ENCODE measurements around the gene SELP.
"Not testable (repeated sequence)": the region's sequence is repeated elsewhere in the genome, so short reads cannot be mapped to it uniquely, and the experiment has no call there.

Gene SELP

GRCh38 chr1:169630006-169630405 is at the start of gene SELP:
SELP (minus strand) TSS chr1:169630124; CDS start chr1:169630074, 50 bp downstream.
- no peak for DNase-seq (ENCODE audit: low read depth)

GRCh38 chr1:169679692-169680091 is 49.8 kb upstream of the SELP start:
- DNase-seq (ENCODE audit: low read depth), result no peak

GRCh38 chr1:169676001-169676400 is 46.1 kb upstream of the SELP start:
- DNase-seq (ENCODE audit: low read depth), result peak; percentile 4

GRCh38 chr1:169670836-169671235 is 40.9 kb upstream of the SELP start:
- no peak for DNase-seq (ENCODE audit: low read depth)

GRCh38 chr1:169670244-169670643 is 40.3 kb upstream of the SELP start:
- not testable (repeated sequence) for DNase-seq (ENCODE audit: low read depth)

GRCh38 chr1:169667699-169668596 is 38.0 kb upstream of the SELP start:
- not testable (repeated sequence) for DNase-seq (ENCODE audit: low read depth)

- DNase-seq (ENCODE audit: low read depth), result not testable (repeated sequence)
These were observed 37.3 kb upstream of the SELP start for GRCh38 chr1:169667227-169667639.

GRCh38 chr1:169662680-169663079 is 32.8 kb upstream of the SELP start:
- not testable (repeated sequence) for DNase-seq (ENCODE audit: low read depth)

GRCh38 chr1:169661066-169661465 is 31.1 kb upstream of the SELP start:
- DNase-seq (ENCODE audit: low read depth), result not testable (repeated sequence)

GRCh38 chr1:169658777-169659176 is 28.9 kb upstream of the SELP start:
- DNase-seq (ENCODE audit: low read depth), result not testable (repeated sequence)

GRCh38 chr1:169653873-169654272 is 23.9 kb upstream of the SELP start:
- no peak for DNase-seq (ENCODE audit: low read depth)

- DNase-seq (ENCODE audit: low read depth), result no peak
These were observed 21.1 kb upstream of the SELP start for GRCh38 chr1:169651035-169651434.

- DNase-seq (ENCODE audit: low read depth), result no peak
These were observed 20.6 kb upstream of the SELP start for GRCh38 chr1:169650551-169650950.

GRCh38 chr1:169648709-169649108 is 18.8 kb upstream of the SELP start:
- DNase-seq (ENCODE audit: low read depth), result no peak

- no peak for DNase-seq (ENCODE audit: low read depth)
These were observed 18.3 kb upstream of the SELP start for GRCh38 chr1:169648187-169648586.

- no peak for DNase-seq (ENCODE audit: low read depth)
These were observed 17.6 kb upstream of the SELP start for GRCh38 chr1:169647512-169647911.

GRCh38 chr1:169644297-169644696 is 14.4 kb upstream of the SELP start:
- DNase-seq (ENCODE audit: low read depth), result no peak

- DNase-seq (ENCODE audit: low read depth), result no peak
These were observed 5.0 kb upstream of the SELP start for GRCh38 chr1:169634877-169635276.

GRCh38 chr1:169634145-169634544 is 4.2 kb upstream of the SELP start:
- no peak for DNase-seq (ENCODE audit: low read depth)

- no peak for DNase-seq (ENCODE audit: low read depth)
These were observed 1.3 kb upstream of the SELP start for GRCh38 chr1:169631249-169631648.

- DNase-seq (ENCODE audit: low read depth), result no peak
These were observed 5.0 kb downstream of the SELP start for GRCh38 chr1:169624912-169625311.

- no peak for DNase-seq (ENCODE audit: low read depth)
These were observed 5.8 kb downstream of the SELP start for GRCh38 chr1:169624122-169624521.

GRCh38 chr1:169623132-169623926 is 6.6 kb downstream of the SELP start:
- DNase-seq (ENCODE audit: low read depth), result no peak

Data from EH (cell line).